ENCODE measurements around the gene GPR153. TPM values are rescaled to one million over a fixed set of nuclear protein-coding genes. Genes with fewer than 3 reads are reported as not detected.

The GPR153 gene
- total and polyA plus RNA-seq, 2 of the 8 experiments (the other 6 are each of a cell fraction or from before 2014, with no cell fraction given): 5.7 to 8.1 TPM

DNA sequence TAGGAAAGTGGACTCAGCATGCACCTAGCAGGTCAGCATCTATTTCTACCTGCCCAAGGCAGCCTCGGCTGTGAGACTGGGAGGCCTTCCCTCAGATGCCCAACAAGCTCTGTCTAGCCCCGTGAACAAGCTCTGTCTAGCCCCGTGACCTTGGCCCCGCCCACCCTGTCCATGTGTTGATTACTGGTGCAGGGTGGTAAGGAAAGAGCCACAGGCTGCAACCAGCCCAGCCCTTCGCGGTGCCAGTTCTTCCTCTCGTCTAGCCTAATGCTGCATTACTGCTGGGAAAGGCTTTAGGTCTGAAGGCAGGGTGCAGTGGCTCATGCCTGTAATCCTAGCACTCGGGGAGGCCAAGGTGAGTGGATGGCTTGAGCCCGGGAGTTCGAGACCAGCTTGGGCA is 2.2 kb downstream of the GPR153 start:
- ChIA-PET CTCF (ENCODE audit: partially characterized antibody) (interaction anchor here (0.9 to 17.6 kb wide), 14 partner anchors 8 to 146 kb away, joined by 3 to 280 read pairs (median 4); no protein-coding TSS in a partner anchor), POLR2A (ENCODE audit: partially characterized antibody) (interaction anchor here (0.8 to 2.8 kb wide), 3 partner anchors 9 to 214 kb away, joined by 3 to 16 read pairs (median 3); no protein-coding TSS in a partner anchor)
- Histone ChIP-seq H4K8ac (ENCODE audit: extremely low read depth, insufficient read depth, low read length) (no peak overlapping the region), H2BK15ac (ENCODE audit: low read length) (no peak overlapping the region), H4K20me1 (replicated peaks in 1 of 2; ENCODE audit: control insufficient read depth in 1 of 2, insufficient read depth in 2 of 2, low read length in 2 of 2) (peaks cover 12 to 22% of the 10 kb centered on the region in 2 experiments), H2BK120ac (replicated peaks; ENCODE audit: low read depth, low read length) (no peak overlapping the region), H3K18ac (ENCODE audit: extremely low read depth, low read length) (no peak overlapping the region), H3K9me3 (ENCODE audit: insufficient read depth in 2 of 2, low read depth in 1 of 2, low read length in 1 of 2) (no peaks in the 10 kb centered on the region), H3K36me3 (ENCODE audit: control insufficient read depth in 2 of 4, insufficient read depth in 4 of 4, low read length in 3 of 4) (no peaks in the 10 kb centered on the region; a peak in 1 of 8 replicates), H3K23me2 (ENCODE audit: low read depth, low read length) (peaks cover 7% of the 10 kb centered on the region; the same call in 1 of the 2 replicates), H3K4me3 (ENCODE audit: extremely low read depth in 1 of 4, insufficient read depth in 2 of 4, low read depth in 3 of 4, low read length in 4 of 4) (no peak overlapping the region), H2BK12ac (ENCODE audit: low read depth, low read length) (no peak overlapping the region), H3K4me2 (ENCODE audit: insufficient read depth in 1 of 2, low read depth in 2 of 2, low read length in 2 of 2) (no peak overlapping the region), H3K23ac (ENCODE audit: insufficient read length) (no peak overlapping the region), H3K79me2 (ENCODE audit: control insufficient read depth in 1 of 2, insufficient read depth in 2 of 2, low read length in 2 of 2) (no peaks in the 10 kb centered on the region), H4K91ac (replicated peaks; ENCODE audit: insufficient read length, low read length) (no peak overlapping the region), H3K27ac (ENCODE audit: low read depth, low read length) (no peak overlapping the region), H4K5ac (ENCODE audit: insufficient read length, low read depth, low read length) (no peak overlapping the region), H2BK5ac (ENCODE audit: low read depth, low read length) (no peak overlapping the region), H3K4ac (replicated peaks; ENCODE audit: insufficient read length, low read depth, low read length) (no peak overlapping the region), H2AFZ (ENCODE audit: low read length) (no peak overlapping the region), H3K4me1 (replicated peaks in 1 of 4; ENCODE audit: control insufficient read depth in 3 of 4, insufficient read depth in 4 of 4, low read length in 3 of 4) (peaks cover 0 to 13% (median 3%) of the 10 kb centered on the region in 4 experiments; a peak in 6 of 7 replicates), H3K56ac (replicated peaks; ENCODE audit: insufficient read length, low read depth, low read length) (no peak overlapping the region), H3K79me1 (ENCODE audit: low read depth, low read length) (no peaks in the 10 kb centered on the region), H3K14ac (ENCODE audit: insufficient read length) (no peak overlapping the region), H3K27me3 (replicated peaks in 1 of 4; ENCODE audit: control insufficient read depth in 3 of 4, extremely low read depth in 1 of 4, insufficient read depth in 3 of 4, low read length in 3 of 4) (peaks cover 0 to 20% (median 13%) of the 10 kb centered on the region in 4 experiments; a peak in 3 of 7 replicates), H2AK5ac (ENCODE audit: low read depth, low read length) (no peak overlapping the region), H2BK20ac (ENCODE audit: low read length) (no peak overlapping the region), H3K9ac (replicated peaks in 1 of 4; ENCODE audit: extremely low read depth in 1 of 4, low read depth in 3 of 4, low read length in 3 of 4) (no peak overlapping the region)
- TF ChIP-seq EZH2 (IDR thresholded peaks at IDR 0.05; ENCODE audit: low read depth, low read length, severe bottlenecking): no peak
- no peak for TF ChIP-seq ATF3 (IDR thresholded peaks at IDR 0.05; ENCODE audit: insufficient read depth, low read depth, low read length)
- no peak for TF ChIP-seq EP300 (IDR thresholded peaks at IDR 0.05; ENCODE audit: borderline replicate concordance in 1 of 2, low read depth in 2 of 2, low read length in 2 of 2)
- no peak for TF ChIP-seq GABPA (IDR thresholded peaks at IDR 0.05; ENCODE audit: borderline replicate concordance, insufficient read depth, low read length)
- TF ChIP-seq RXRA (IDR thresholded peaks at IDR 0.05; ENCODE audit: insufficient read depth, low read depth, low read length): no peak
- TF ChIP-seq JUN (IDR thresholded peaks at IDR 0.05; ENCODE audit: low read depth, low read length): no peak
- TF ChIP-seq SP1 (IDR thresholded peaks at IDR 0.05; ENCODE audit: low read depth, low read length): no peak
- no peak for TF ChIP-seq SIRT6 (IDR thresholded peaks at IDR 0.05; ENCODE audit: low read length)
- TF ChIP-seq POLR2A (IDR thresholded peaks at IDR 0.05; ENCODE audit: control extremely low read depth in 1 of 2, low read depth in 2 of 2, low read length in 2 of 2): no peak
- 94% methylated on average over 10 of the region's 10 CpGs; no CpG with 5 or more reads in 1 of the 2 experiments for WGBS, 2 experiments (ENCODE audit: extremely low coverage in 1 of 2, insufficient coverage in 1 of 2, insufficient read length in 1 of 2, insufficient replicate concordance in 2 of 2, low coverage in 1 of 2, low lambda C conversion rate in 2 of 2, missing lambda C conversion rate in 1 of 2)
- FAIRE-seq (no peak), DNase-seq (ENCODE audit: low read depth in 1 of 2, low spot score in 2 of 2) (no peak)

Measured in H1 (cell line).